Hepatocyte (in vitro differentiated cells): Measurements from ENCODE around the gene SGMS1.

ENCODE experiments used
- EZH2 ChIP-seq: fragments of 200-600 bp; sonication (generic); IDR thresholded peaks from 2 replicates; pipeline ENCODE4 v1.6.1; 2016; ENCODE audit warnings: antibody characterized with exemption, mild to moderate bottlenecking, borderline replicate concordance
- EZH2phosphoT487 ChIP-seq: fragments of 200-600 bp; sonication (generic); IDR thresholded peaks from one replicate; pipeline ENCODE4 v1.6.1; 2018; ENCODE audit warnings: antibody characterized with exemption, mild to moderate bottlenecking, low read depth, moderate library complexity; ENCODE audit not compliant: unreplicated experiment, severe bottlenecking
- TF ChIP-seq, protein P1 (sequence below): fragments of 200-600 bp; sonication (generic); IDR thresholded peaks from 2 replicates; pipeline ENCODE4 v1.5.1; 2016; ENCODE audit warnings: antibody characterized with exemption, mild to moderate bottlenecking; ENCODE audit not compliant: poor library complexity

DNA sequence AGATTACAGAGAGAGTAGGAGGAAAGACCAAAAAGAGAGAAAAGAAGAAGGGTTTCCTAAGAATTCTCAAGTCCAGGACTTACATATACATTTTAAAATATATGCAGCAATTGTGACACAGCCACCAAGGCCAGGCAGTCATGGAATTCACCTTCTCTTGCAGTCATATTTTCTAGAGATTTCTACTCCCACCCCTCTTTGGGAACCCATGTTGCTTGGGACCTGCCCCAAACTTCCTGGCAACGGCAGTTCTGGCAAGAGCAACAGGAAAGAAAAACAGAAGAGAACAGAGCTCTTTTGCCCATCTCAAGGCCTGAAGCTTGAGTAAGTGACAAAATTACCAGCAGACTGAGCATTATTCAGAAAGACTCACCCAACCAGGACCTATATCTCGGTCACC is 244.1 kb downstream of the SGMS1 start:
- TF ChIP-seq, protein P1, sequence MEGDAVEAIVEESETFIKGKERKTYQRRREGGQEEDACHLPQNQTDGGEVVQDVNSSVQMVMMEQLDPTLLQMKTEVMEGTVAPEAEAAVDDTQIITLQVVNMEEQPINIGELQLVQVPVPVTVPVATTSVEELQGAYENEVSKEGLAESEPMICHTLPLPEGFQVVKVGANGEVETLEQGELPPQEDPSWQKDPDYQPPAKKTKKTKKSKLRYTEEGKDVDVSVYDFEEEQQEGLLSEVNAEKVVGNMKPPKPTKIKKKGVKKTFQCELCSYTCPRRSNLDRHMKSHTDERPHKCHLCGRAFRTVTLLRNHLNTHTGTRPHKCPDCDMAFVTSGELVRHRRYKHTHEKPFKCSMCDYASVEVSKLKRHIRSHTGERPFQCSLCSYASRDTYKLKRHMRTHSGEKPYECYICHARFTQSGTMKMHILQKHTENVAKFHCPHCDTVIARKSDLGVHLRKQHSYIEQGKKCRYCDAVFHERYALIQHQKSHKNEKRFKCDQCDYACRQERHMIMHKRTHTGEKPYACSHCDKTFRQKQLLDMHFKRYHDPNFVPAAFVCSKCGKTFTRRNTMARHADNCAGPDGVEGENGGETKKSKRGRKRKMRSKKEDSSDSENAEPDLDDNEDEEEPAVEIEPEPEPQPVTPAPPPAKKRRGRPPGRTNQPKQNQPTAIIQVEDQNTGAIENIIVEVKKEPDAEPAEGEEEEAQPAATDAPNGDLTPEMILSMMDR: no peak
- TF ChIP-seq EZH2: no peak
- no peak for TF ChIP-seq EZH2phosphoT487
